GM19372 (cell line): Measurements from ENCODE around the gene TBX18.

Experiments used
- ATAC-seq: cut with Tn5 transposase; IDR thresholded peaks from one replicate; pipeline ENCODE4 v1.9.1; 2021; ENCODE audit warnings: mild to moderate bottlenecking, low read depth, moderate library complexity; ENCODE audit not compliant: unreplicated experiment

TBX18 gene

DNA sequence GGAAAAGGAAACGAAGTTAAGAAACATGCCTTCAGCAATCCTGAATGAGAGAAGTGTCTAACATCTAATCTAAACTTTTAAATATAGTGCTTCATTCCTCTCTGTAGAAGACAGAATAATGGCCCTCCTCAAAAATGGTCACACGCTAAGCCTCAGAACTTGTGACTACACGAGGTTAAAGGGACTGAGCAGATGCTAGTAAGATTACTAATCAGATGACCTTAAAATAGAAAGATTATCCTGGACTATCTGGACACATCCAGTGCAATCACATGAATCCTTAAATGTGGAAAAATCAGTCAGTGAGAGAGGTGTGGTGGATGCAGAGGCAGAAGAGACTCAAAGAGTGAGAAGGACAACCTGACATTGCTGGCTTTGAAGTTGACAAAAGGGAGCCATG is 126.1 kb downstream of the TBX18 start:
- ATAC-seq, result no peak
